SK-N-SH (cell line): ENCODE results near the gene PBRM1. TPM values are rescaled to one million over a fixed set of nuclear protein-coding genes. Genes with fewer than 3 reads are reported as not detected.

Source experiments
- CTCF ChIA-PET: fragments of 300-600, 350-600 bp; formaldehyde crosslinking; extraction: SDS; loops from one replicate; lab custom pipeline; 2021; lab: Yijun Ruan, JAX
- POLR2A ChIA-PET: fragments of 350-600 bp; sonication (Branson Sonifier 250); formaldehyde crosslinking; extraction: SDS; loops from one replicate; lab custom pipeline; 2020; ENCODE audit warnings: antibody characterized with exemption, inconsistent platforms; lab: Yijun Ruan, JAX
- DNase-seq: peaks from one replicate; pipeline ENCODE4 v3.0.0; 2012
- H2AFZ ChIP-seq: fragments of 200-600 bp; sonication (generic); 2 replicates; pipeline ENCODE4 v1.8.1; 2016; ENCODE audit warnings: antibody characterized with exemption, mild to moderate bottlenecking, low read depth
- H3F3A ChIP-seq: fragments of 200-600 bp; sonication (generic); replicated peaks from 2 replicates; pipeline ENCODE3; 2016; ENCODE audit warnings: antibody characterized with exemption, mild to moderate bottlenecking; ENCODE audit not compliant: insufficient read depth
- H3K27ac ChIP-seq, 2 experiments: fragments of 200-500 bp in 1 of 2; fragments of 200-600 bp in 1 of 2; sonication (Bioruptor generic) in 1 of 2; sonication (generic), shearing (Covaris generic) in 1 of 2; 2 replicates each; pipeline versions ENCODE4 v1.5.1 to v1.6.1; 2014 to 2016; ENCODE audit warnings: low read depth in 2 of 2, inconsistent platforms in 1 of 2, low read length in 1 of 2, mild to moderate bottlenecking in 1 of 2, mixed read lengths in 1 of 2
- H3K27me3 ChIP-seq: fragments of 200-600 bp; sonication (generic), shearing (Covaris generic); 2 replicates; pipeline ENCODE4 v1.6.1; 2016; ENCODE audit warnings: mixed run types; ENCODE audit not compliant: insufficient read depth
- H3K36me3 ChIP-seq, 2 experiments: fragments of 200-500 bp in 1 of 2; fragments of 200-600 bp in 1 of 2; sonication (Bioruptor generic) in 1 of 2; sonication (generic) in 1 of 2; replicated peaks in 1 of 2; 2 replicates each; pipeline versions ENCODE3 to v1.5.1; 2014 to 2016; ENCODE audit warnings: low read length in 1 of 2, mild to moderate bottlenecking in 1 of 2; ENCODE audit not compliant: insufficient read depth in 2 of 2, control insufficient read depth in 1 of 2
- H3K4me1 ChIP-seq, 2 experiments: fragments of 200-500 bp in 1 of 2; fragments of 200-600 bp in 1 of 2; sonication (Bioruptor generic) in 1 of 2; sonication (generic), shearing (Covaris generic) in 1 of 2; 2 replicates each; pipeline versions ENCODE4 v1.5.1 to v1.6.1; 2014 to 2016; ENCODE audit warnings: low read depth in 1 of 2, low read length in 1 of 2, mixed run types in 1 of 2; ENCODE audit not compliant: insufficient read depth in 2 of 2, control insufficient read depth in 1 of 2
- H3K4me2 ChIP-seq: fragments of 200-600 bp; sonication (generic), shearing (Covaris generic); 2 replicates; pipeline ENCODE4 v1.6.1; 2017; ENCODE audit warnings: mixed run types
- H3K4me3 ChIP-seq, 2 experiments: fragments of 200-500 bp in 1 of 2; fragments of 200-600 bp in 1 of 2; sonication (Bioruptor generic) in 1 of 2; sonication (generic), shearing (Covaris generic) in 1 of 2; 2 replicates each; pipeline versions ENCODE4 v1.5.1 to v1.8.1; 2014 to 2016; ENCODE audit warnings: low read depth in 2 of 2, inconsistent platforms in 1 of 2, low read length in 1 of 2, mild to moderate bottlenecking in 1 of 2, mixed read lengths in 1 of 2, moderate library complexity in 1 of 2
- H3K79me2 ChIP-seq: fragments of 200-600 bp; sonication (generic); 2 replicates; pipeline ENCODE4 v1.8.1; 2017; ENCODE audit warnings: mild to moderate bottlenecking; ENCODE audit not compliant: insufficient read depth
- H3K9ac ChIP-seq: fragments of 200-600 bp; sonication (generic); 2 replicates; pipeline ENCODE4 v1.6.1; 2017; ENCODE audit warnings: mixed run types
- H3K9me2 ChIP-seq: fragments of 200-600 bp; sonication (generic); 2 replicates; pipeline ENCODE4 v1.6.1; 2017; ENCODE audit warnings: mixed run types
- H3K9me3 ChIP-seq: fragments of 200-600 bp; sonication (generic); 2 replicates; pipeline ENCODE4 v1.6.1; 2017; ENCODE audit warnings: mixed run types, mild to moderate bottlenecking, moderate library complexity
- H4K20me1 ChIP-seq: fragments of 200-600 bp; sonication (generic); 2 replicates; pipeline ENCODE4 v1.6.1; 2017; ENCODE audit warnings: mild to moderate bottlenecking, mixed run types; ENCODE audit not compliant: insufficient read depth
- GATA2 ChIP-seq: sonication (generic); formaldehyde crosslinking; IDR thresholded peaks from 2 replicates; pipeline ENCODE4 v1.5.0; 2020; ENCODE audit warnings: mild to moderate bottlenecking, missing genetic modification reagents
- MXI1 ChIP-seq: IDR thresholded peaks from 2 replicates; pipeline ENCODE4 v1.6.1; 2012; ENCODE audit warnings: mild to moderate bottlenecking, low read depth, low read length, improper control_type of control experiment
- NFIC ChIP-seq: IDR thresholded peaks from 2 replicates; pipeline ENCODE4 v1.4.0; 2012; ENCODE audit warnings: borderline replicate concordance
- REST ChIP-seq: IDR thresholded peaks from 2 replicates; pipeline ENCODE4 v1.6.1; 2012; ENCODE audit warnings: mild to moderate bottlenecking, low read depth, low read length, moderate library complexity
- RXRA ChIP-seq: IDR thresholded peaks from 2 replicates; pipeline ENCODE4 v1.4.0; 2012; ENCODE audit warnings: low read depth, mild to moderate bottlenecking, borderline replicate concordance
- WGBS: methylation state at CpG from one replicate; pipeline ENCODE4 v1.1.6; 2017; ENCODE audit warnings: low lambda C conversion rate; 5-methylcytosine and 5-hydroxymethylcytosine counted together
- polyA plus RNA-seq, 3 experiments: library from polyadenylated mRNA; depleted of rRNA; stranded (reverse); fragments of >200 nt; gene quantifications; 2 replicates each; pipeline ENCODE4 v1.2.3, GENCODE V29; 2012
- TF ChIP-seq, protein P1 (sequence below): IDR thresholded peaks from 2 replicates; pipeline ENCODE4 v1.4.0; 2012; ENCODE audit warnings: low read depth, borderline replicate concordance

Gene PBRM1
- polyA plus RNA-seq, 1 of the 3 experiments (the other 2 are of a cell fraction): 14.3 TPM

GRCh38 chr3:52532838-52533622 lies 152.7 kb downstream of the PBRM1 start:
- Histone ChIP-seq H3K27me3 (no peaks in the 10 kb centered on the region), H3K9me3 (no peaks in the 10 kb centered on the region), H2AFZ (peak overlapping the region; percentile 51; the same call in 1 of the 2 replicates), H3K79me2 (peaks cover 72% of the 10 kb centered on the region), H4K20me1 (peaks cover 40% of the 10 kb centered on the region), H3K4me2 (peak overlapping the region; percentile 100), H3K4me3 (peak overlapping the region; percentile 87 to 92), H3K9me2 (no peaks in the 10 kb centered on the region), H3F3A (peaks cover 19% of the 10 kb centered on the region), H3K4me1 (peaks cover 31 to 71% of the 10 kb centered on the region in 2 experiments), H3K36me3 (peaks cover 7 to 15% of the 10 kb centered on the region in 2 experiments), H3K27ac (peak overlapping the region; percentile 59 to 97), H3K9ac (peak overlapping the region; percentile 87)
- DNase-seq: peak; percentile 60
- ChIA-PET POLR2A (interaction anchor here (1.0 kb wide), 1 partner anchor 9 kb away, joined by 4 read pairs; no protein-coding TSS in a partner anchor), CTCF (interaction anchor here (1.3 to 1.8 kb wide), 2 partner anchors 75 to 121 kb away, joined by 3 to 5 read pairs; no protein-coding TSS in a partner anchor)
- WGBS: 0% methylated on average over 8 of the region's 78 CpGs
- TF ChIP-seq MXI1: 0 out of 2 replicates have a peak, but pooled peaks have one; percentile 5
- TF ChIP-seq REST: no peak

GRCh38 chr3:52532517-52532837 lies 153.2 kb downstream of the PBRM1 start:
- H3K9ac ChIP-seq: peak overlapping the region; percentile 87
- H3K4me2 ChIP-seq: peak overlapping the region; percentile 100
- H3K4me1 ChIP-seq: peaks cover 31 to 71% of the 10 kb centered on the region in 2 experiments
- WGBS: 10% methylated on average over 2 of the region's 5 CpGs
- H4K20me1 ChIP-seq: peaks cover 35% of the 10 kb centered on the region
- peak overlapping the region; percentile 87 to 92 for H3K4me3 ChIP-seq
- peaks cover 19% of the 10 kb centered on the region for H3F3A ChIP-seq
- H2AFZ ChIP-seq: no peak overlapping the region
- no peak for TF ChIP-seq RXRA
- no peak for TF ChIP-seq MXI1
- TF ChIP-seq, protein P1, sequence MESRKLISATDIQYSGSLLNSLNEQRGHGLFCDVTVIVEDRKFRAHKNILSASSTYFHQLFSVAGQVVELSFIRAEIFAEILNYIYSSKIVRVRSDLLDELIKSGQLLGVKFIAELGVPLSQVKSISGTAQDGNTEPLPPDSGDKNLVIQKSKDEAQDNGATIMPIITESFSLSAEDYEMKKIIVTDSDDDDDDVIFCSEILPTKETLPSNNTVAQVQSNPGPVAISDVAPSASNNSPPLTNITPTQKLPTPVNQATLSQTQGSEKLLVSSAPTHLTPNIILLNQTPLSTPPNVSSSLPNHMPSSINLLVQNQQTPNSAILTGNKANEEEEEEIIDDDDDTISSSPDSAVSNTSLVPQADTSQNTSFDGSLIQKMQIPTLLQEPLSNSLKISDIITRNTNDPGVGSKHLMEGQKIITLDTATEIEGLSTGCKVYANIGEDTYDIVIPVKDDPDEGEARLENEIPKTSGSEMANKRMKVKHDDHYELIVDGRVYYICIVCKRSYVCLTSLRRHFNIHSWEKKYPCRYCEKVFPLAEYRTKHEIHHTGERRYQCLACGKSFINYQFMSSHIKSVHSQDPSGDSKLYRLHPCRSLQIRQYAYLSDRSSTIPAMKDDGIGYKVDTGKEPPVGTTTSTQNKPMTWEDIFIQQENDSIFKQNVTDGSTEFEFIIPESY: no peak
- no peak for TF ChIP-seq GATA2 (CRISPR knock-in tag)
- TF ChIP-seq NFIC: peak; percentile 76
- H3K9me2 ChIP-seq: no peaks in the 10 kb centered on the region
- H3K27me3 ChIP-seq: no peaks in the 10 kb centered on the region
- H3K36me3 ChIP-seq: peaks cover 12 to 21% of the 10 kb centered on the region in 2 experiments
- peak overlapping the region; percentile 59 to 97 for H3K27ac ChIP-seq
- ChIA-PET POLR2A (interaction anchor here (1.0 kb wide), 1 partner anchor 8 kb away, joined by 4 read pairs; no protein-coding TSS in a partner anchor), CTCF (interaction anchor here (1.3 to 1.8 kb wide), 2 partner anchors 75 to 120 kb away, joined by 3 to 5 read pairs; no protein-coding TSS in a partner anchor)
- no peaks in the 10 kb centered on the region for H3K9me3 ChIP-seq
- H3K79me2 ChIP-seq: peaks cover 67% of the 10 kb centered on the region
- peak; percentile 70 for DNase-seq
